DMS153 treated with DMSO at 0.1 percent for 48 hours (cell line): ENCODE data around the gene KCNG2.

Source experiments
- DNase-seq: peaks from one replicate; lab custom pipeline; 2025; ENCODE audit not compliant: unreplicated experiment; lab: John Stamatoyannopoulos, UW

Gene KCNG2

GRCh38 chr18:79937103-79937860 lies 139.5 kb downstream of the KCNG2 start:
- DNase-seq = no peak

DNA sequence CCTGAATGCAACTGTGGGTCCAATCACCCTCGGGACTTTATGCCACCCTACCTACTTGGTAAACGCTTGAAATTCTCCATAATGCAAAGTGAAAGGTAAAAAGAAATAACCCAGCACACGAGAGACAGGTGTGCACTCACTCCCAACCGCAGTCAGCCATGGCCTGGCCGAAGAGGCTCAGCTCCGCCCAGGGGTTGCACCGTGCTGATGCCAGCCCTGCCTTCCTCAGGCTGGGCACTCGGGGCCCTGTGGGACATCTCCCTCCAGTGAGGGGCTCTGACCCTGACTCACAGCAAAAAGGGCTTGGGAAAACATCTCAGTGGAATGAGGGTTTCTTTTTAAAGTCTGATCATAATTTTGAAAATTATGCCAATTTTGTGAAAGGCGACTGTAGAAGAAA lies 140.5 kb downstream of the KCNG2 start:
- no peak for DNase-seq

GRCh38 chr18:79939096-79939495 lies 141.4 kb downstream of the KCNG2 start:
- no peak for DNase-seq

- no peak for DNase-seq
These were observed 142.5 kb downstream of the KCNG2 start for GRCh38 chr18:79940126-79940813.

- no peak for DNase-seq
These were observed 143.2 kb downstream of the KCNG2 start for GRCh38 chr18:79940814-79941472.

- DNase-seq = no peak
These were observed 143.9 kb downstream of the KCNG2 start for GRCh38 chr18:79941473-79942119.

- DNase-seq = no peak
These were observed 144.5 kb downstream of the KCNG2 start for GRCh38 chr18:79942211-79942610.

DNA sequence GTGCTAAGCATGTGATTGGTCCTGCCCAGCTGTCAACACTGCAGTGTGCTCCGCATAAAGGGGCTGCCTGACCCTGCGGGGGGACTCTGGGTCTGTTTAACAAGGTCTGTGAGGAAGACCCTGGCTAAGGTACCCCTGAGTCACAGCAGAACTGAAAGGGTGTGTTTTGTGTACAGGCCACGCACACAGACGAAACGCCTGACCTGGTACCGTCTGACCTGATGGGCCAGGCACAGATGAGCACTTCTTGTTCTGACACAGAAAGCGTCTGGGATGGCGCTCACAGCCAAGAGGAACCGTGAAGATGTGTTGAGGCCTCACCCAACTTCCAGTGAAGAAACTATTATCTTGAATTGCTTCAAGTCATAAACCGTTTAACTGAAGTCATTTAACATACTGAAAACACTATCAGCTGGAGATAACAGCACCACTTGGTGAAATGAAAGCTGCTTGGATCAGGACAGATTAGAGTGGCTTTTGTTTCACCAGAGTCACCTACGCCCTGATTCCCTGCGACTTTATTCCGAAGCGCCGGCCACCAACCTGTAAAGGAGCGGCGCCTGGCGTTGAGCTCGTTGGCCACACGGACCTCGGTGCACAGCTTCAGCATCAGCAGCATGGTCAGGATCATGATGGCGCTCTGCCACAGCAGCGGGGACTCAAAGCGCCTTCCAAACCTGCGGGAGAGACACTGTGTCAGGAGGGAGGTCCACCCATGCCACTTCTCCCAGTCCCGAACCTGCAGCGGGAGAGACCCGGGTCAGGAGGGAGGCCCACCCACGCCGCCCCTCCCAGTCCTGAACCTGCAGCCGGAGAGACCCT lies 145.3 kb downstream of the KCNG2 start:
- DNase-seq = no peak

- DNase-seq = no peak
These were observed 145.9 kb downstream of the KCNG2 start for GRCh38 chr18:79943608-79944125.

GRCh38 chr18:79944126-79944731 lies 146.5 kb downstream of the KCNG2 start:
- no peak for DNase-seq

GRCh38 chr18:79944746-79945117 lies 147.0 kb downstream of the KCNG2 start:
- no peak for DNase-seq

GRCh38 chr18:79945118-79946042 lies 147.6 kb downstream of the KCNG2 start:
- DNase-seq = no peak

- no peak for DNase-seq
These were observed 149.5 kb downstream of the KCNG2 start for GRCh38 chr18:79947054-79947755.

- DNase-seq = no peak
These were observed 150.3 kb downstream of the KCNG2 start for GRCh38 chr18:79947881-79948610.

GRCh38 chr18:79948719-79949411 lies 151.1 kb downstream of the KCNG2 start:
- no peak for DNase-seq
